Breast epithelium (tissue), 3 donors: ENCODE measurements around the gene CXCL11.

Source experiments
- CTCF ChIP-seq, 3 donors: fragments of 450-650 bp; IDR thresholded peaks; one replicate each; pipeline ENCODE4 v1.5.1; 2016 to 2017; ENCODE audit warnings: antibody characterized with exemption in 3 of 3, mild to moderate bottlenecking in 3 of 3, moderate library complexity in 3 of 3
- POLR2A ChIP-seq: fragments of 450-650 bp; IDR thresholded peaks from one replicate; pipeline ENCODE4 v1.6.1; 2016; ENCODE audit warnings: antibody characterized with exemption, mild to moderate bottlenecking, moderate library complexity
- POLR2AphosphoS5 ChIP-seq, 3 donors: sonication (generic); formaldehyde crosslinking; IDR thresholded peaks; one replicate each; pipeline ENCODE4 v1.6.1; 2017; ENCODE audit warnings: antibody characterized with exemption in 3 of 3

GRCh38 chr4:76074468-76074867, 38.6 kb upstream of the CXCL11 start, which contains the start of gene ART3:
- TF ChIP-seq POLR2A (no peak), CTCF (IDR thresholded peaks at IDR 0.05) (no peak), POLR2AphosphoS5 (IDR thresholded peaks at IDR 0.05) (no peak)
